GM12865 (cell line): ENCODE results near the gene PPP2R3B.
A peak's percentile ranks its signal among the peaks of the same experiment; 100 is the strongest.

Source experiments
- DNase-seq: peaks from one replicate; pipeline ENCODE4 v3.0.0; 2010; ENCODE audit warnings: low read depth
- H3K4me3 ChIP-seq: 2 replicates; pipeline ENCODE4 v1.5.1; 2011; ENCODE audit warnings: mild to moderate bottlenecking, low read depth, low read length, control low read depth
- CTCF ChIP-seq: IDR thresholded peaks from 2 replicates; pipeline ENCODE4 v1.5.1; 2011; ENCODE audit warnings: low read length, control low read depth, low read depth, inconsistent platforms; ENCODE audit not compliant: insufficient read depth; ENCODE audit errors: missing control alignments

PPP2R3B gene

GRCh38 chrX:318739-319578 is 67.7 kb downstream of the PPP2R3B start, which contains the start of gene GTPBP6:
Gene GTPBP6 (minus strand): TSS chrX:318796. CDS start chrX:318787, 9 bp downstream.
- H3K4me3 ChIP-seq: peak within 1 kb of the TSS; percentile 64
- no peak for TF ChIP-seq CTCF
- DNase-seq: peak; percentile 98

GRCh38 chrX:318068-318738 is 68.5 kb downstream of the PPP2R3B start:
- DNase-seq: peak; percentile 97
- H3K4me3 ChIP-seq: peak overlapping the region; percentile 54
- no peak for TF ChIP-seq CTCF

GRCh38 chrX:317424-318067 is 69.2 kb downstream of the PPP2R3B start:
- no peak for DNase-seq
- peak overlapping the region; percentile 43 for H3K4me3 ChIP-seq
- no peak for TF ChIP-seq CTCF

GRCh38 chrX:316351-317325 is 70.1 kb downstream of the PPP2R3B start:
- TF ChIP-seq CTCF: no peak
- DNase-seq: no peak
- 0 out of 2 replicates have a peak overlapping the region, but pooled peaks have one; percentile 22 for H3K4me3 ChIP-seq

GRCh38 chrX:314781-315595 is 71.7 kb downstream of the PPP2R3B start:
- no peak overlapping the region for H3K4me3 ChIP-seq
- DNase-seq: no peak
- TF ChIP-seq CTCF: no peak

- TF ChIP-seq CTCF: no peak
- H3K4me3 ChIP-seq: no peak overlapping the region
- no peak for DNase-seq
These were observed 72.7 kb downstream of the PPP2R3B start for GRCh38 chrX:314049-314448.
